WTC11 (cell line): ENCODE data around the gene TIAM2. TPM values are rescaled to one million over a fixed set of nuclear protein-coding genes. Genes with fewer than 3 reads are reported as not detected.

Experiments
- ATAC-seq: fragments of 200-7000 bp; cut with Tn5 transposase; 2 replicates; pipeline ENCODE4 v1.10.0; 2021; ENCODE audit warnings: mild to moderate bottlenecking, moderate library complexity
- CTCF ChIA-PET: fragments of 300-600 bp; sonication (Branson Sonifier 250); formaldehyde crosslinking; loops from one replicate; lab custom pipeline; 2021; ENCODE audit warnings: antibody characterized with exemption; lab: Charles Lee
- POLR2A ChIA-PET: fragments of 350-600 bp; sonication (Branson Sonifier 250); formaldehyde crosslinking; loops from one replicate; lab custom pipeline; 2021; ENCODE audit warnings: antibody characterized with exemption; lab: Charles Lee
- DNase-seq: peaks from one replicate; pipeline ENCODE4 v3.0.0; 2021; ENCODE audit warnings: low spot score
- H3K27ac Mint-ChIP-seq: 2 replicates; pipeline ENCODE4 v1.8.0; 2021; ENCODE audit warnings: mixed read lengths
- H3K27me3 Mint-ChIP-seq: 2 replicates; pipeline ENCODE4 v1.8.0; 2021; ENCODE audit warnings: low read depth, mild to moderate bottlenecking, moderate library complexity, mixed read lengths
- H3K36me3 Mint-ChIP-seq: 2 replicates; pipeline ENCODE4 v1.8.0; 2021; ENCODE audit warnings: mixed read lengths
- H3K4me1 Mint-ChIP-seq: 2 replicates; pipeline ENCODE4 v1.8.0; 2022; ENCODE audit warnings: mixed read lengths
- H3K4me3 Mint-ChIP-seq: 2 replicates; pipeline ENCODE4 v1.8.0; 2021; ENCODE audit warnings: mild to moderate bottlenecking, moderate library complexity, mixed read lengths
- H3K9me3 Mint-ChIP-seq: 2 replicates; pipeline ENCODE4 v1.8.0; 2021; ENCODE audit warnings: mixed read lengths
- CBFB ChIP-seq: sonication (generic); formaldehyde crosslinking; IDR thresholded peaks from 2 replicates; pipeline ENCODE4 v1.8.1; 2022; ENCODE audit warnings: mild to moderate bottlenecking, low read depth, missing genetic modification reagents
- E2F4 ChIP-seq: sonication (generic); formaldehyde crosslinking; IDR thresholded peaks from 2 replicates; pipeline ENCODE4 v1.8.1; 2022; ENCODE audit warnings: low read depth, mild to moderate bottlenecking, moderate library complexity, missing genetic modification reagents, borderline replicate concordance
- FOXK1 ChIP-seq: sonication (generic); formaldehyde crosslinking; IDR thresholded peaks from 2 replicates; pipeline ENCODE4 v1.8.0; 2022; ENCODE audit warnings: mild to moderate bottlenecking, moderate library complexity, missing genetic modification reagents
- GABPB1 ChIP-seq: sonication (generic); formaldehyde crosslinking; IDR thresholded peaks from 2 replicates; pipeline ENCODE4 v1.8.1; 2023; ENCODE audit warnings: mild to moderate bottlenecking, missing genetic modification reagents
- IRF2 ChIP-seq: sonication (generic); formaldehyde crosslinking; IDR thresholded peaks from 2 replicates; pipeline ENCODE4 v1.8.0; 2022; ENCODE audit warnings: low read depth, missing genetic modification reagents, borderline replicate concordance
- KAT7 ChIP-seq: sonication (generic); formaldehyde crosslinking; IDR thresholded peaks from 2 replicates; pipeline ENCODE4 v1.8.1; 2023; ENCODE audit warnings: missing genetic modification reagents, mild to moderate bottlenecking, borderline replicate concordance
- MXD4 ChIP-seq: fragments of 250-450 bp; sonication (Bioruptor Pico); IDR thresholded peaks from 2 replicates; pipeline ENCODE4 v1.8.0; 2021; ENCODE audit warnings: mild to moderate bottlenecking, moderate library complexity, borderline replicate concordance
- NFE2L1 ChIP-seq: sonication (generic); formaldehyde crosslinking; IDR thresholded peaks from 2 replicates; pipeline ENCODE4 v1.8.1; 2023; ENCODE audit warnings: missing genetic modification reagents
- NR3C1 ChIP-seq: sonication (generic); formaldehyde crosslinking; conservative IDR thresholded peaks from 2 replicates; pipeline ENCODE4 v1.8.1; 2023; ENCODE audit warnings: low read depth, mild to moderate bottlenecking, missing genetic modification reagents
- RELA ChIP-seq: sonication (generic); formaldehyde crosslinking; IDR thresholded peaks from 2 replicates; pipeline ENCODE4 v1.8.1; 2022; ENCODE audit warnings: missing genetic modification reagents, mild to moderate bottlenecking, borderline replicate concordance
- SMAD3 ChIP-seq: sonication (generic); formaldehyde crosslinking; IDR thresholded peaks from 2 replicates; pipeline ENCODE4 v1.8.0; 2022; ENCODE audit warnings: missing genetic modification reagents, mild to moderate bottlenecking, borderline replicate concordance
- SMAD4 ChIP-seq: sonication (generic); formaldehyde crosslinking; IDR thresholded peaks from 2 replicates; pipeline ENCODE4 v1.8.0; 2022; ENCODE audit warnings: mild to moderate bottlenecking, missing genetic modification reagents
- SP1 ChIP-seq: sonication (generic); formaldehyde crosslinking; conservative IDR thresholded peaks from 2 replicates; pipeline ENCODE4 v1.8.1; 2022; ENCODE audit warnings: missing genetic modification reagents
- USF1 ChIP-seq: sonication (generic); formaldehyde crosslinking; IDR thresholded peaks from 2 replicates; pipeline ENCODE4 v1.8.0; 2022; ENCODE audit warnings: mild to moderate bottlenecking, missing genetic modification reagents
- ZNF219 ChIP-seq: sonication (generic); formaldehyde crosslinking; IDR thresholded peaks from 2 replicates; pipeline ENCODE4 v1.8.0; 2023; ENCODE audit warnings: missing genetic modification reagents, mild to moderate bottlenecking, borderline replicate concordance
- ZNF232 ChIP-seq: sonication (generic); formaldehyde crosslinking; IDR thresholded peaks from 2 replicates; pipeline ENCODE4 v1.8.0; 2022; ENCODE audit warnings: mild to moderate bottlenecking, missing genetic modification reagents
- ZNF423 ChIP-seq: fragments of 250-450 bp; sonication (Bioruptor Pico); IDR thresholded peaks from 2 replicates; pipeline ENCODE4 v2.1.2; 2022; ENCODE audit warnings: mild to moderate bottlenecking, moderate library complexity
- ZNF671 ChIP-seq: fragments of 250-450 bp; sonication (Bioruptor Pico); IDR thresholded peaks from 2 replicates; pipeline ENCODE4 v1.8.0; 2021; ENCODE audit warnings: mild to moderate bottlenecking
- total RNA-seq: library from RNA; stranded (reverse); gene quantifications from 3 replicates; pipeline ENCODE4 v1.2.3, GENCODE V29; 2021
- TF ChIP-seq, protein P1 (sequence below): sonication (generic); formaldehyde crosslinking; IDR thresholded peaks from 2 replicates; pipeline ENCODE4 v1.8.0; 2022; ENCODE audit warnings: mild to moderate bottlenecking, missing genetic modification reagents
- TF ChIP-seq, protein P2 (sequence below): sonication (generic); formaldehyde crosslinking; IDR thresholded peaks from 2 replicates; pipeline ENCODE4 v1.8.1; 2022; ENCODE audit warnings: mild to moderate bottlenecking, missing genetic modification reagents, moderate library complexity, borderline replicate concordance
- TF ChIP-seq, protein P3 (sequence below): sonication (generic); formaldehyde crosslinking; IDR thresholded peaks from 2 replicates; pipeline ENCODE4 v1.8.1; 2023; ENCODE audit warnings: mild to moderate bottlenecking, missing genetic modification reagents
- TF ChIP-seq, protein P4 (sequence below): sonication (generic); formaldehyde crosslinking; conservative IDR thresholded peaks from 2 replicates; pipeline ENCODE4 v1.8.1; 2022; ENCODE audit warnings: mild to moderate bottlenecking, missing genetic modification reagents

Gene TIAM2
- total RNA-seq, 1 experiment from 2014 or later: 15.1 TPM

GRCh38 chr6:155031091-155031490, 36.0 kb downstream of the TIAM2 start (continued):
- TF ChIP-seq, protein P1, sequence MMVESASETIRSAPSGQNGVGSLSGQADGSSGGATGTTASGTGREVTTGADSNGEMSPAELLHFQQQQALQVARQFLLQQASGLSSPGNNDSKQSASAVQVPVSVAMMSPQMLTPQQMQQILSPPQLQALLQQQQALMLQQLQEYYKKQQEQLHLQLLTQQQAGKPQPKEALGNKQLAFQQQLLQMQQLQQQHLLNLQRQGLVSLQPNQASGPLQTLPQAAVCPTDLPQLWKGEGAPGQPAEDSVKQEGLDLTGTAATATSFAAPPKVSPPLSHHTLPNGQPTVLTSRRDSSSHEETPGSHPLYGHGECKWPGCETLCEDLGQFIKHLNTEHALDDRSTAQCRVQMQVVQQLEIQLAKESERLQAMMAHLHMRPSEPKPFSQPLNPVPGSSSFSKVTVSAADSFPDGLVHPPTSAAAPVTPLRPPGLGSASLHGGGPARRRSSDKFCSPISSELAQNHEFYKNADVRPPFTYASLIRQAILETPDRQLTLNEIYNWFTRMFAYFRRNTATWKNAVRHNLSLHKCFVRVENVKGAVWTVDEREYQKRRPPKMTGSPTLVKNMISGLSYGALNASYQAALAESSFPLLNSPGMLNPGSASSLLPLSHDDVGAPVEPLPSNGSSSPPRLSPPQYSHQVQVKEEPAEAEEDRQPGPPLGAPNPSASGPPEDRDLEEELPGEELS (CRISPR knock-in tag): no peak
- TF ChIP-seq ZNF423 (CRISPR knock-in tag) (no peak), ZNF232 (no peak), NFE2L1 (no peak), MXD4 (CRISPR knock-in tag) (no peak), USF1 (no peak), FOXK1 (no peak), E2F4 (CRISPR knock-in tag) (no peak), ZNF219 (CRISPR knock-in tag) (no peak), SMAD4 (no peak), GABPB1 (CRISPR knock-in tag) (no peak), SP1 (CRISPR knock-in tag) (no peak), RELA (CRISPR knock-in tag) (no peak)
- TF ChIP-seq, protein P2, sequence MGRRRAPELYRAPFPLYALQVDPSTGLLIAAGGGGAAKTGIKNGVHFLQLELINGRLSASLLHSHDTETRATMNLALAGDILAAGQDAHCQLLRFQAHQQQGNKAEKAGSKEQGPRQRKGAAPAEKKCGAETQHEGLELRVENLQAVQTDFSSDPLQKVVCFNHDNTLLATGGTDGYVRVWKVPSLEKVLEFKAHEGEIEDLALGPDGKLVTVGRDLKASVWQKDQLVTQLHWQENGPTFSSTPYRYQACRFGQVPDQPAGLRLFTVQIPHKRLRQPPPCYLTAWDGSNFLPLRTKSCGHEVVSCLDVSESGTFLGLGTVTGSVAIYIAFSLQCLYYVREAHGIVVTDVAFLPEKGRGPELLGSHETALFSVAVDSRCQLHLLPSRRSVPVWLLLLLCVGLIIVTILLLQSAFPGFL: no peak
- TF ChIP-seq, protein P3, sequence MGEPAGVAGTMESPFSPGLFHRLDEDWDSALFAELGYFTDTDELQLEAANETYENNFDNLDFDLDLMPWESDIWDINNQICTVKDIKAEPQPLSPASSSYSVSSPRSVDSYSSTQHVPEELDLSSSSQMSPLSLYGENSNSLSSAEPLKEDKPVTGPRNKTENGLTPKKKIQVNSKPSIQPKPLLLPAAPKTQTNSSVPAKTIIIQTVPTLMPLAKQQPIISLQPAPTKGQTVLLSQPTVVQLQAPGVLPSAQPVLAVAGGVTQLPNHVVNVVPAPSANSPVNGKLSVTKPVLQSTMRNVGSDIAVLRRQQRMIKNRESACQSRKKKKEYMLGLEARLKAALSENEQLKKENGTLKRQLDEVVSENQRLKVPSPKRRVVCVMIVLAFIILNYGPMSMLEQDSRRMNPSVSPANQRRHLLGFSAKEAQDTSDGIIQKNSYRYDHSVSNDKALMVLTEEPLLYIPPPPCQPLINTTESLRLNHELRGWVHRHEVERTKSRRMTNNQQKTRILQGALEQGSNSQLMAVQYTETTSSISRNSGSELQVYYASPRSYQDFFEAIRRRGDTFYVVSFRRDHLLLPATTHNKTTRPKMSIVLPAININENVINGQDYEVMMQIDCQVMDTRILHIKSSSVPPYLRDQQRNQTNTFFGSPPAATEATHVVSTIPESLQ (CRISPR knock-in tag): no peak

GRCh38 chr6:155033021-155033791, 38.1 kb downstream of the TIAM2 start:
- H3K27ac Mint-ChIP-seq: peak overlapping the region; percentile 5; the same call in 1 of the 2 replicates
- H3K36me3 Mint-ChIP-seq: peaks cover 11% of the 10 kb centered on the region
- H3K4me3 Mint-ChIP-seq: no peak overlapping the region
- H3K9me3 Mint-ChIP-seq: peaks cover 9% of the 10 kb centered on the region
- ChIA-PET CTCF (interaction anchor here (0.8 kb wide), 1 partner anchor 9 kb away, joined by 6 read pairs; no protein-coding TSS in a partner anchor), POLR2A (no interaction called here)
- no peak for TF ChIP-seq ZNF671 (CRISPR knock-in tag)
- TF ChIP-seq IRF2 (CRISPR knock-in tag): no peak
- TF ChIP-seq CBFB (CRISPR knock-in tag): no peak
- no peak for TF ChIP-seq NR3C1
- no peak for TF ChIP-seq KAT7
- TF ChIP-seq, protein P4, sequence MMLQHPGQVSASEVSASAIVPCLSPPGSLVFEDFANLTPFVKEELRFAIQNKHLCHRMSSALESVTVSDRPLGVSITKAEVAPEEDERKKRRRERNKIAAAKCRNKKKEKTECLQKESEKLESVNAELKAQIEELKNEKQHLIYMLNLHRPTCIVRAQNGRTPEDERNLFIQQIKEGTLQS (CRISPR knock-in tag): no peak
- TF ChIP-seq SMAD3 (CRISPR knock-in tag): no peak
- peaks cover 21% of the 10 kb centered on the region for H3K4me1 Mint-ChIP-seq
- H3K27me3 Mint-ChIP-seq: no peaks in the 10 kb centered on the region
- DNase-seq (no peak), ATAC-seq (no peak)
